ENCODE results near the gene CDCA4. TPM values are rescaled to one million over a fixed set of nuclear protein-coding genes. Genes with fewer than 3 reads are reported as not detected.
A peak's percentile ranks its signal among the peaks of the same experiment; 100 is the strongest.

CDCA4 gene
- total and polyA plus RNA-seq, 2 donors from 2014 or later = 4.1 to 6.3 TPM

- no peaks in the 10 kb centered on the region for H3K27me3 ChIP-seq (ENCODE audit: control insufficient read depth, insufficient read depth, low read length)
- H3K36me3 ChIP-seq (ENCODE audit: control insufficient read depth in 2 of 3, insufficient read depth in 3 of 3, low read length in 3 of 3) = no peaks in the 10 kb centered on the region
- FAIRE-seq (no peak), DNase-seq (peak; percentile 76 to 95 (median 83))
- TF ChIP-seq CTCF (IDR thresholded peaks at IDR 0.05; ENCODE audit: borderline replicate concordance, extremely low read depth, insufficient read depth) = no peak
- H3K9ac ChIP-seq (ENCODE audit: low read length in 3 of 3) = no peak overlapping the region
- no peaks in the 10 kb centered on the region for H3K9me3 ChIP-seq (ENCODE audit: control insufficient read depth in 2 of 3, insufficient read depth in 1 of 3, low read length in 3 of 3)
- H3K4me1 ChIP-seq (ENCODE audit: control insufficient read depth in 2 of 3, insufficient read depth in 2 of 3, low read depth in 1 of 3, low read length in 3 of 3) = peaks cover 0 to 23% (median 0%) of the 10 kb centered on the region in 3 donors
- intact Hi-C loops (cut with DNase I) = no loop called here
- H3K27ac ChIP-seq (ENCODE audit: low read depth in 2 of 2, low read length in 2 of 2) = no peak overlapping the region
- peak overlapping the region in 1 of 3 donors; percentile 25 for H3K4me3 ChIP-seq (ENCODE audit: low read length in 3 of 3)
Observed at GRCh38 chr14:104968153-104968527, 52.7 kb downstream of the CDCA4 start.

- DNase-seq (peak; percentile 49 to 94 (median 65)), FAIRE-seq (no peak)
- intact Hi-C loops (cut with DNase I) = no loop called here
- H3K9me3 ChIP-seq (ENCODE audit: control insufficient read depth in 2 of 3, insufficient read depth in 1 of 3, low read length in 3 of 3) = no peaks in the 10 kb centered on the region
- TF ChIP-seq CTCF (IDR thresholded peaks at IDR 0.05; ENCODE audit: borderline replicate concordance, extremely low read depth, insufficient read depth) = no peak
- H3K9ac ChIP-seq (ENCODE audit: low read length in 3 of 3) = no peak overlapping the region
- peak overlapping the region in 1 of 3 donors; percentile 25 for H3K4me3 ChIP-seq (ENCODE audit: low read length in 3 of 3)
- H3K36me3 ChIP-seq (ENCODE audit: control insufficient read depth in 2 of 3, insufficient read depth in 3 of 3, low read length in 3 of 3) = no peaks in the 10 kb centered on the region
- H3K27me3 ChIP-seq (ENCODE audit: control insufficient read depth, insufficient read depth, low read length) = no peaks in the 10 kb centered on the region
- H3K27ac ChIP-seq (ENCODE audit: low read depth in 2 of 2, low read length in 2 of 2) = no peak overlapping the region
- peaks cover 0 to 21% (median 0%) of the 10 kb centered on the region in 3 donors for H3K4me1 ChIP-seq (ENCODE audit: control insufficient read depth in 2 of 3, insufficient read depth in 2 of 3, low read depth in 1 of 3, low read length in 3 of 3)
Observed at GRCh38 chr14:104967386-104968152, 53.3 kb downstream of the CDCA4 start.

- Histone ChIP-seq H3K36me3 (ENCODE audit: control insufficient read depth in 2 of 3, insufficient read depth in 3 of 3, low read length in 3 of 3) (no peaks in the 10 kb centered on the region), H3K4me3 (ENCODE audit: low read length in 3 of 3) (no peak overlapping the region), H3K9ac (ENCODE audit: low read length in 3 of 3) (no peak overlapping the region), H3K27me3 (ENCODE audit: control insufficient read depth, insufficient read depth, low read length) (no peaks in the 10 kb centered on the region), H3K9me3 (ENCODE audit: control insufficient read depth in 2 of 3, insufficient read depth in 1 of 3, low read length in 3 of 3) (no peaks in the 10 kb centered on the region), H3K4me1 (ENCODE audit: control insufficient read depth in 2 of 3, insufficient read depth in 2 of 3, low read depth in 1 of 3, low read length in 3 of 3) (peaks cover 0 to 17% (median 0%) of the 10 kb centered on the region in 3 donors), H3K27ac (ENCODE audit: low read depth in 2 of 2, low read length in 2 of 2) (no peak overlapping the region)
- DNase-seq = peak in 1 of 5 donors; percentile 57
- no peak for FAIRE-seq
- intact Hi-C loops (cut with DNase I) = no loop called here
- TF ChIP-seq CTCF (IDR thresholded peaks at IDR 0.05; ENCODE audit: borderline replicate concordance, extremely low read depth, insufficient read depth) = no peak
Observed at GRCh38 chr14:104966981-104967385, 53.9 kb downstream of the CDCA4 start.

Data from kidney (tissue), 14 donors.